DMS53 treated with DMSO at 0.1 percent for 48 hours (cell line): ENCODE results near the gene GUCD1.
"Not testable (repeated sequence)": the region's sequence is repeated elsewhere in the genome, so short reads cannot be mapped to it uniquely, and the experiment has no call there.

ENCODE experiments used
- DNase-seq: peaks from one replicate; lab custom pipeline; 2025; ENCODE audit not compliant: unreplicated experiment; lab: John Stamatoyannopoulos, UW

Gene GUCD1

GRCh38 chr22:24565077-24565476 lies 10.1 kb upstream of the GUCD1 start:
- DNase-seq = no peak

DNA sequence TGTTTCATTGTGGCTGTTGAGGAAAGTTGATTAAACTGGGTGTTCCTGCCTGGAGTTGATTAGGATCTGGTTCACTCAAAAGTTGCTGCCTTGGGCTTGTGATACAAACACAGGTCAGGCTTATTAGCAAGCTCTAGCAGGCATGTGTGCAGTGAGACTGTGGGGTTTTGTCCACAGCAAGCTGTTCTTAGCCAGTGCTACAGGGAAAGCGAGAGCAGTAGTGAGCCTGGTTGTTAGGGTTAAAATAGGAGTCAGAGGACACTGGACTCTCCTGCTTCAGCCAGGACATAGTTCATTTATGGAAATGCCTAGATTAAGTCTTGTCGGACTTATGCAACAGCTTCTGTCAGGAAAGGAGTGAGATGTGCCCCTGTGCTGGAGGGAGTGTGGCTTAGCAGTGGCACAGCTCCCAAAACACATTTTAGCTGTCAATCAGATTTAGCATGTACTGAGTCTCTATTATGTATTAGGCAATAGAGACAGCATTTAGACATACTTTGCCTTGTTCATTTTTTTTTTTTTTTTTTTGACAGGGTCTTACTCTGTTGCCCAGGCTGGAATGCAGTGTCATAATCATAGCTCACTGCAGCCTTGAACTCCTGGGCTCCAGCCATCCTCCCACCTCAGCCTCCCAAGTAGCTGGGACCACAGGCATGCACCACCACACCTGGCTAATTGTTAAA lies 9.6 kb upstream of the GUCD1 start:
- DNase-seq = no peak

DNA sequence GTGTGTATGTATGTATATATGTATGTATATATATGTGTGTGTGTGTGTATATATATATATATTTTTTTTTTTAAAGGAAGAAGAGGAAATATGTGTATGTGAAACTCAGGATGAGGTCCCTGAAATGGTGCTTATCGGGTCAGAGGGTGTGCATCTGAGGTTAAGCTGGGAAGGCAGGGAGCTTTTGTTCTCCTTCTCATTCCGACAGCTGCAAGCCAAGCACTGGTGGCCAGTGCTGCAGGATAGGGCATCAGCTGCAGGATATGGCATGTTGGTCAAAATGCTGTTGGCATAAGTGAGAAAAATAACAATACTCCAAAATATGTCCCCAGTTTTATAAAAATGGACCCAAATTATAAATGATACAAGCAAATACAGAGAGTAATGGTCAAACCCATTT lies 8.3 kb upstream of the GUCD1 start:
- DNase-seq = no peak

- DNase-seq = no peak
Measured at GRCh38 chr22:24559471-24559870, 4.5 kb upstream of the GUCD1 start.

DNA sequence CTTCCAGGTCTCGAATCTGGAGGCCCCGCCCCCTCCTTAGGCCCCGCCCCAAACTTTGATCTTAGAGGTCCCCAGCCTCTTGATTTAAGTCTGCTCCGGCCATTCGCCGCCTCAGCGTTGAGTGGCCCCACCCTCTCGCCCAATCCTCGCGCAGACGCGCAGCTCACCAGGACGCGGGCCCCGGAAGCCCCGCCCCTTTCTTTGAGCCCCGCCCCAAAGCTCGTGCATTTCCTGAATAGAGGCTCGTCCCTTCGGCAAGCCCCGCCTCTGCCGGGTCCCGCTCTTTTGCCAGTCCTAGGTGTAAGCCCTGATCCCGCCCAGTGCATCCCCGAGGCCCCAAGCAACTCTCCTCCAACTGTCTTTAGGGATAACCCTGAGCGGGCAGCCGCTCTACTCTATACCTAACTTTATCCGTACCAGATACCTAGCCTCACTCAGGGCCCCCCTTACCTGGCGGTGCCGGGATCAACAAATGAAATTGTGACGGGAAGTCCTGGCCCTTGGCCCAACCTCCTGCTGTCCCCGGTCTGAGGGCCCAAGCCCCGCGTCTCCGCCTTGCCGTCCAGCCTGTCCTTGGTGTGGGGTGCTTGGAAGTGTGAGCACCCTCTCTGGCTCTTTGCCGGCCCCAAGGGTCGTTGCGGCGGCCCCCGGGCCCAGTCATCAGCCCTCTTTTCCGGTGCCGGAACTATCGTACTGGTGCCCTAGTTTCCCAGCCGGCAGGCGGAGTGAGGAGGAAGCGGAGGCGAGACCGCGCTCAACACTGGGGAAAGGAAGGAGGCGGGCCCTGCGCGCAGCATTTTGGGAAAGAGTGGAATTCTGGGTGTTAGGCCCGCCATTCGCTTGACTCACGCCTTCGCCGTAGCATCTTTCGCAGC lies 464 bp upstream of the GUCD1 start, which contains the start of gene SNRPD3:
Gene SNRPD3, plus strand, starts transcription at position 835 of the 875 bp plus-strand sequence. CDS start 1,676 bp downstream, outside the sequence.
- peak; percentile 53 for DNase-seq

DNA sequence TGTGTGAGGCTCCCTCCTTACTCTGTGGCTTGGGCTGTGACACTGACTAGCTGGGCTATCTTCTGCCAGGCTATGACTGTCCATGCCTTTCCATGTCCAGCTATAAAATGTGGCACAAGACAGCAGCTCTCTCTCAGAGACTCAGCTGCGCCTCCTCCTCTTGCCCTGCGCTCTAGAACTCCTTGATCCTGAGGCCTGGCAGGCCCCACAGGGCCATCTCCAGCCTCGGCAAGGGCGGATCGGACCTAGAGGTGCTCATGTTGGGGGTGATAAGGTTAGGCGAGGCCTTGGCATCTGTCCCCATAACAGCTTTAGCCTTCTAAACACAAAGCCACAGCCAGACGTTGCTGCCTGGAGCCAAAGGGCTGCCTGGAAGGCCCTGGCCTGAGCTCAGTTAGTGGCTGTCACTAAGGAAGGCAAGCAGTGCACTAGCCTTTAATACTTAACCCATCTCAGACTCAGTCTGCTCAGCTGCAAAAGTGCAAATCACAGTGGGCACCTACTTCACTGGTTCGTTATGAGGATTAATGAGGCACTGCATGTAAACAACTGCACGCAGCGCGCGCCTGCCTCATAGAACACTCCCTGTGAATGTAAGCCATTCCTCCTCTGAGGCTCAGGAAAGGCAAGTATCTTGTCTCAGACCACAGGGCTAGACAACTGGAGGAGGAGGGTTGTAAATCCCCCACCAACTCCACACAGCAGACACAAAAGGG lies 1.2 kb downstream of the GUCD1 start:
- DNase-seq = no peak

- not testable (repeated sequence) for DNase-seq
Measured at GRCh38 chr22:24552503-24553286, 2.2 kb downstream of the GUCD1 start.

GRCh38 chr22:24550902-24551435 lies 4.0 kb downstream of the GUCD1 start:
- DNase-seq = no peak

DNA sequence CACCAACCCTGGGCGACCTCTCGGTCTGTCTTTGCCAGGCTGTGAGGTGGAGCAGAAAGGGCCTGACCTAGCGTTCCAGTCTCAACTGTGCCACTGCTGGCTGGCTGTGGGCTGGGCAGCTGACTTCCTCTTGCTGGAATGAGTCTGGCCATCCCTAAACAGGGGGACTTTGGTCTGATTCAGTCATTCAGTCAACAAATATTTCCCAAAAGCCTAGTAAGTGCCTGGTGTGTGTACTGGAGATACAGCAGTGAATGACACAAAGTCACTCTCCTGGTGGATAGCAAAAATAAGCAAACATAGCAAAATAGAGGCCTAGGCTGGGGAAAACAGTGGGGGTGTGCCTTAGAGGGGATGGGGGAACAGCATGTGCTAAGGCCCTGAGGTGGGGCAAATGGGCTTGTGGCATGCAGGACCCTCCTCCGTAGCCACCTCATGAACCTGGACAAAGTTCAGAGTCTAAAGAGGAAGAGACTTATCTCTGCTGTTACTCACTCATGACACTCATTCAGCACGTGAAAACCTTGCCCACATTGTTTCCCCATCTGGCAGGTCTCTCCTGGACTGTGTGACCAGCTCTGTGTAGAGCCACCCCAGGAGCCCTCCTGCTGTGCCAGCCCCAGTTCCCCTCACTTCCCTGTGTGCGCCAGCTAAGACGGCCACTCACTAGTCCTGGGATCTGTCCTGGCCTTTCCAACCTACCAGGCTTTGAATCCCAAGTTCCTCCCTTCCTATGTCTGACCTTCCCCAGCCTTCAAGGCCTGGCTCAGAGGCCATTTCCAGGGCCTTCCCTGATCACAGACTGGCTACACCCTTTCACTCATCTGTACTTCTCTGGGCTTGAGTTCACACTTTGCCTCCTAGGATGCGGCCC lies 4.7 kb downstream of the GUCD1 start:
- DNase-seq = no peak

DNA sequence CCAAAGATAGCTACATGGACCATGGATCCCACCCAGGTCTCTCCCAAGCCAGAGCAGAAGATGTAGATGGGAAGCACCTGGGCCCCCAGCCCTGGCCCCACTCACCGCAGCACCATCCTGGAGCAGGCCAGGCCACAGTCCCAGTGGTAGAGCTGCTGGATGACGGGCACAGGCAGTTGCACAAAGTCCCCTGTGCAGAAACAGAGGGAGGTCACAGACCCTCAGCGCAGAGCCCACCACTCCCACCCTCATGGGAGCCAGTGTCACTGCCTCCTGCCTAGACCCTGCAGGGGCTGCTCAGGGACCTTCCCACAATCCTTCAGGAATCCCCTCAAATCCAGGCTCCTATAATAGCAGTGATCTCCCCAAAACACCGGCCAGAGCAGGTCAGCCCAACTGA lies 6.1 kb downstream of the GUCD1 start:
- DNase-seq = no peak

- no peak for DNase-seq
Measured at GRCh38 chr22:24543679-24544243, 11.2 kb downstream of the GUCD1 start.

DNA sequence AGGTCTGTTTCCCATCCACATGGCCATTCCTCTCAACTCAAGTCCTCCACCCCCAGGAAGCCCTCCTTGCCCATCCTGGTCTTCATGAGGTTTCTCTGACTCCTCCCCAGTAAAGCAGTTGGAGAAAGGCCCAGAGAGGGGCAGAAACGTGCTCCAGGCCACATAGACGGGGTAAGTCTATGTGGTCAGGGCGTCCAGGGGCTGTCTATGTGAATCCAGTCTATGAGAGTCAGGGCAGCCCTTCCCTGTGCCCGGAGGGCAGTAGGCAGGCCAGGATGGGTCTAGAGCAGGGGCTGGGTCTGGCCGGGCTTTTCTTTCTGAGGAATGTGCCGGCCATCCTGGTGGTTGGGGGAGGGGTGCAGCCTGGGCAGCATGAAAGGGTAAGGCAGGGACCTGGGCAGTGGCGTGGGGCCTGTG lies 11.7 kb downstream of the GUCD1 start:
- DNase-seq = no peak

GRCh38 chr22:24542641-24543040 lies 12.3 kb downstream of the GUCD1 start:
- DNase-seq = no peak

DNA sequence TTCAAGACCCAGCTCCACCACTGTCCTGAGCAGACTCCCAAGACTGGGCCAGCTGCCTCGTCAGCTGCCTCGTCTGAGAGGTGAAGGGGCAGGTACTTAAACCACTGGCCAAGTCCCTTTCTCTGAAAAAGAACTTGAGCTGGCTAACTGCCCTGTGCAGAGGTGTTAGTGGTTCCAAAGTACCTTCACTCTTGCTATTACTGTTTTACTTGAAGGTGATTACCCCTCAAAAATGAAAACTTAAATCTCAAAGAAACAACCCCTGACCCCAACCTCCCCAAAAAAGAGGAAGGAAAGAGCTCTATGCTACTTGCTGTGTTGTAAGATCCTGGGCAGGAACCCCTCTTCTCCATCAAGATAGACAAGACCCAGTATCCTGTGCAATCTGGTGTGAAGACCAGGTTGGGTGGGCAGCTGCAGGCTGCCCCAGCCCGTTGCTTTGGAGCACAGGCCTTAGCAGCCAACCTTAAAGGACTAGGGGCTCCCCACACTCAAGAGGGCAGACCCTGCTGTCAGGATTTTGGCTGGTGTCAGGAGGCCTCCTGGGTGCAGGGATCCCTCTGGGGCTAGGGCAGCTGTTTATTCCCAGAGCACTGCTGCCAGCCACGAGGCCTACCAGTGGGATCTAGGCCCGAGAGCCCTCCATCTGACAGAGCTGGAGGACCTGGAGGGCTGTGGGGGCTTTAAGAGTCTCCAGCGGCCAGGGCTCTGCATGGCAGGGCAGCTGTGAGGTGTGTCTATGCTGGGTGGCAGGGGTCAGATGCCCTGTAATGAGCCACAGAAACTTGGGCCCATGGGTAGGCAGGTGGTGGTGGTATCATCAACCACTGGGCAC lies 13.0 kb downstream of the GUCD1 start:
- DNase-seq = no peak

DNA sequence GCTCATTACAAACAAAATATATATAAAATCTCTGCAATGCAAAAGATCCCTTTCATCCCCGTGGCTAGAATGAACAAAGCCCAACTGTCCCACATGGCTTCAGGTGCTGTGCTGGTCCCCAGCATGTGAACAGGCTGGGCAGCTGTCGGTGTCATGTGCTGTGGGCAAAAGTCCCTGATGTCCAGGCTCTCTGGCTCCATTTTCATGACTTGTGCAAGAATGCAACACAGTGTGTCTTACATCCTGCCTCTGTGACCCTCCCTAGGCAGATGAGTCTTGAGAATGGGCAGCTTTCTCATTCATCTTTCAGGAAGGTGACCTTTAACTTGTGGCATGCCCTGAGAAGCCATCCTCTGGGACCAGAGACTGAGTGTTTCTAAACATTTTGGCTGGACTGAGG lies 14.5 kb downstream of the GUCD1 start:
- DNase-seq = no peak

- no peak for DNase-seq
Measured at GRCh38 chr22:24536089-24536488, 18.8 kb downstream of the GUCD1 start.

GRCh38 chr22:24535348-24535747 lies 19.6 kb downstream of the GUCD1 start:
- DNase-seq = no peak

DNA sequence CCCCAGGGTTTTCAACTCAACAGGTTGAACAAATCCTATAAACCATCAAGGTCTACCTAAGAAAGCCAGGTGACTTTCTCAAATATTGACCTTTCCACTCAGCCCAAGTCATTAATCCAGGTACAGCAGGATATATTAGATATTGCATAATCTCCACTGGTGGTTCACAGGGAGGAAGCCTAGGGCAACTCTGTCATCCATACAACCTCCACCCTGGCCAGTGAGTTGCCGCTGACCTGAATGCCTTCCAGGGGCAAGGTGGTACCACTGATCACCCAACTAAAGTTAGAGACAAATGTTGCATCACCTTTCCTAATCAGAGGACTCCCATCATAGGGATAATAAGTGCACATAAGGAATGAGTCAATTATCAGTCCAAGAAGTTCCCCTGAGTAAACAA lies 22.9 kb downstream of the GUCD1 start:
- peak; percentile 29 for DNase-seq
